ENCODE results near the gene RAD18.

- TF ChIP-seq NFIC (IDR thresholded peaks at IDR 0.05; ENCODE audit: borderline replicate concordance) (no peak), USF2 (IDR thresholded peaks at IDR 0.05; ENCODE audit: borderline replicate concordance, low read depth, low read length) (no peak), YY1 (IDR thresholded peaks at IDR 0.05; ENCODE audit: low read depth) (no peak), POLR2AphosphoS5 (IDR thresholded peaks at IDR 0.05; ENCODE audit: low read depth, low read length) (no peak), ELF1 (IDR thresholded peaks at IDR 0.05) (no peak)
- TF ChIP-seq, protein P1, sequence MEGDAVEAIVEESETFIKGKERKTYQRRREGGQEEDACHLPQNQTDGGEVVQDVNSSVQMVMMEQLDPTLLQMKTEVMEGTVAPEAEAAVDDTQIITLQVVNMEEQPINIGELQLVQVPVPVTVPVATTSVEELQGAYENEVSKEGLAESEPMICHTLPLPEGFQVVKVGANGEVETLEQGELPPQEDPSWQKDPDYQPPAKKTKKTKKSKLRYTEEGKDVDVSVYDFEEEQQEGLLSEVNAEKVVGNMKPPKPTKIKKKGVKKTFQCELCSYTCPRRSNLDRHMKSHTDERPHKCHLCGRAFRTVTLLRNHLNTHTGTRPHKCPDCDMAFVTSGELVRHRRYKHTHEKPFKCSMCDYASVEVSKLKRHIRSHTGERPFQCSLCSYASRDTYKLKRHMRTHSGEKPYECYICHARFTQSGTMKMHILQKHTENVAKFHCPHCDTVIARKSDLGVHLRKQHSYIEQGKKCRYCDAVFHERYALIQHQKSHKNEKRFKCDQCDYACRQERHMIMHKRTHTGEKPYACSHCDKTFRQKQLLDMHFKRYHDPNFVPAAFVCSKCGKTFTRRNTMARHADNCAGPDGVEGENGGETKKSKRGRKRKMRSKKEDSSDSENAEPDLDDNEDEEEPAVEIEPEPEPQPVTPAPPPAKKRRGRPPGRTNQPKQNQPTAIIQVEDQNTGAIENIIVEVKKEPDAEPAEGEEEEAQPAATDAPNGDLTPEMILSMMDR (IDR thresholded peaks at IDR 0.05): no peak
These were observed 87.4 kb downstream of the RAD18 start for GRCh38 chr3:8875836-8876235.

Measured in SK-N-SH (cell line).